Mucosa of gallbladder (tissue), 1 donor: ENCODE data around the gene TNS3. TPM values are rescaled to one million over a fixed set of nuclear protein-coding genes. Genes with fewer than 3 reads are reported as not detected.

Experiments used
- DNase-seq: peaks from one replicate; pipeline ENCODE4 v3.0.0-alpha.2; 2020; ENCODE audit warnings: low spot score
- total RNA-seq: library from RNA; stranded (reverse); gene quantifications from one replicate; pipeline ENCODE4 v1.2.1, GENCODE V29; 2021
- donor health status: DM: no; HTN: no; CAD: no.

TNS3 gene
- total RNA-seq, 1 donor from 2014 or later, result 97.2 TPM

DNA sequence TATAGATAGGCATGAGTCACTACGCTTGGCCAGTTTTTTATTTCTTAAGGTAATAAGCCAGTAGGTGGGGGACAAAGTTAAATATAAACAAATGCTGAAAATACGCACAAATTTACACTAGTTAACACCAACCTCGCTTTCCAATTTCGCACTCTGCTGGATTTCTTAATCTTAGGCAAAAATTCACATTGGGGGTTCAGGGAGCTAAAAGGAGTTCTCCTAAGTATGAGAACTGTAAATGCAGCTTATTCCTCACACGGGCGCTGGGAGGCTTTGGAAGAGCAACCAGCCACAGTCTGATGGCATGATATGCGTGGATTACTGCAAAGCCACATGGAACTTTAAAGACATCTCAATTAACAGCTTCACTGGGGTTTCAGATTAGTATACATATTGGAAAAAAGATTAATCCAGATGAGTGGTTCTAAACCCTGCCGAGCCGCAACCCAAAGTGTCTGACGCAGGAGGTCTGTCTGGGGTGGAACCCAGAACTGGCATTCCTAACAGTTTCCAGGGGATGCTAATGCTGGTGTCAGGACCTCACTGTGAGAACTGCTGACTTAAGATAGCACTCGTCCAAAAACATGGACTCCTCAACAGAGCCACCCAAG lies 16.2 kb downstream of the TNS3 start:
- DNase-seq, result no peak

DNA sequence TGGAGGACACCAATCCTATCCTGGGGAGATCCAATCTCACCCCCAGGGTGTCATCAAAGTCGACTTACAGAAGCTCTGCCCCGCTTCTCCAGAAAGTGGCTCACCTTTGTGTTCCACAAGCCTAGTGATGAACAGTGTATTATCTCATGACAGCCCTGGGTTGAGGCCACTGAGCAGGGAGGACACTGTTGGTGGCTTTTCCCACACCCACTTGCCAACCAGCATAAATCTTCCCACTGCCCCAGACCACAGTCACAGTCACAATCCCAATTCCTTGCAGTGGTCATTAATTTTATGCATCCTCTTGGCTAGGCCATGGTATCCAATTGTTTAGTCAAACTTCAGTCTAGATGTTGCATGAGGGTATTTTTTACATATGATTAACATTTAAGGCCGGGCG lies 18.4 kb downstream of the TNS3 start:
- DNase-seq, result no peak

DNA sequence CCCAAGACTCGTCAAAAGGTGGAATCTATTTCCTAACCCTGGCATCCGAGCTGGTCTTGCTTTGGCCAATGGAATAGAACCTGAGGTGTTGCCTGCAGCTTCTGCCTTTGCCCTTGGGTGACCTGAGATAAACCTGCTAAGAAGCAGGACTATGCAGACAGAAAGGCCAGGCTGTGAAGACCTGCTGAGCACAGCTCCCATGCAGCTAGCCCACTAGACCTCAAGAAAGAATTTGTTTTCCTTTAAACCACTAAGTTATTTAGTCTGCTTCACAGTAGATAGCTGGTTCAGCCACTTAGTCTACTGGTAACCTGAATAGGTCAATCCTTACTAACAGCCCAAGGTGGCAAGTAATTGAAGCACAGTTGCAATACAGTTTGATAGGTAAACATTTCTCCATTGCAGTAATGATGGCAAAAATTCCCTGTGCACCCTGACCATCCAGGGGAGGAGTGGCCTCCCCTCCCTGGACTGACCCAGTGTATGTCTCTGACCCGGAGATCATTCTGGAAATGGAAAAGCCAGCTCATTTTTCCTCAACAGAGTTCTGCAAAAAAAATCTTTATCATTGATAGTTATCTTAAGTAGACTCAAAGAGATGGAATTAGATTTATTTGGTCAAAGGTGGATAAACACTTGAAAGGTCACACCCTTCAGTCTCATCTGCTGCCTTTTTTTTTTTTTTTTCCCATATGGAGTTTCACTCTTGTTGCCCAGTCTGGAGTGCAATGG lies 20.0 kb downstream of the TNS3 start:
- no peak for DNase-seq

DNA sequence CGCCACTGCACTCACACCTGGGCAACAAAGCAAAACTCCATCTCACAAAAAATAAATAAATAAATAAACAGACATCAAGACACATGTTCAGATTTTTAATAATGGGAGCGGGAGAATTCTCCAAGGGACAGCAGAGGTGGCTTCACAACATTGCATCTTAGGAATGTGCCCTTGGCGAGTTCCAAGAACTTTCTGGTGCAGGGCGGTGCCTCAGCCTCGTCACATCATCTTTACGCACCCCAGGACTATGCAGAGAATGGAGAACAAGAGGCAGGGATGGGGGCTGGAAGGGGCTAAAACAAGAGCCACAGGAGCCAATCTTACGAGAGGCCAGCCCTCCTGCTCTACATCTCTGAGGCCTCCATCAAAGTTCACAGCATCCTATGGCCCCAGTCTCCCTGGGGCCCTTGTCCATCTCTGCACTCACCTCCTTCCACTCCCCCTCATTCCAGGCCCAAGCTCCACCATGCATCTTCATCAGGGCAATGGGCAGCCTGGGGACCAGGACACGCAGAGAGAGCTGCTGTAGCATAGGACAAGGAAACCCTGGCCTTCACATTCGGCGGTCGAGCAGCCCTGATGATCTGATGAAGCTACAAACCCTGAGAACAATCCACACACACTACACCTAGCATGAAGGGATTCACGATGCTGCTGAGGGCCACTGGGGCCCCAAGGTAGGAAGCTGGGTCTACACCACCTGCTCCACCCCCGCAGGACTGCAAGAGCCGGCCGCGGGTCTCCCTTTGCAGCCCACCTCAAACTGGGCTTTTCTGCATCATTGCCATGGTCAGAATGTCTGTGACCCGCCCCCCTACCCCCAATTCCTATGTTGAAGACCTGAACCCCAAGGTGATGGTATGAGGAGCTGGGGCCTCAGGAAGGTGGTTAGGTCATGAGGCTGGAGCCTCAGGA lies 22.3 kb downstream of the TNS3 start:
- no peak for DNase-seq

DNA sequence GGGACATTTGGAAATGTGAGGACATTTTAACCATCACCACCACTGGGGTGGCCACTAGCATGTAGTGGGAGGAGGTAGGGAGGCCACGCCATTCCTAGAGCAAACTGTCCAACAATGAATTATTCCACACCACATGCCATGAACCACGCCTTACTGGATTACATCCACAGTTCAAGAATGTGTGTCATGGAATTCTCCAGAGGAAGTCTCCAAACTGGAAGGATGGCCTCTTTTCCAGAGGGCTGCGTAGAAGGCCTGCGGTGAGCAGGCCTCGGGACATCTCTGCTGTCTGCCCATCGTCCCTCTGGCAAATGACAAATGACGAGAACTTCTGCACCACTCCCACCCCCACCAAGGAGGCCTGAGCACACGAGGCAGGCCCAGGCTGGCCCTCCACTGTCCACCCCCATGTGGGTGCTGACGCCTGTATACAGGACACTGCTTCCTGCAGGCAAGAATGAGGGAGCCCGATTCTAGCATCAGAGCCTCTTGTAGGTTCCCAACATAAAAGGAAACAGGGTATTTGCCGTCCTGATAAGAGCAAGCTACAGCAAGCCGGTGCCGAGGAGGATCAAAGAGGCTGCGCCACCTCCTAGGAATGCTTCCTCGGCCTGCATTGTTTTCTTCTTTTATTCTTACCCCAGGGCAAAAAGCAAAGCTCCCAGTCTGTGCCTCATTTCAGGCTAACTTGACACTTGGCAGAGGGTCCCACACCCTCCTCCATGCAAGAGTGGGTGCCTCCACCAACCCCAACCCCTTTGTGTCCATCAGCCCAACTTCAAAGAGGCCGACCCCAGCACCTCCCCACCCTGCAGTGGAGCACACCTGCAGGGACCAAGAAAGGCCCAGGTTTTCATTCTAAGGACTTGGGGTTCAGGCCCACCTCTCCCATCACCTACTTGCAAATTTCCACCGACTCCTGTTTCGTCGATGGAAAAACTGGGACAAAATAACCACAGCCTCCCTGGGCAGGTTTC lies 23.9 kb downstream of the TNS3 start:
- DNase-seq, result no peak

DNA sequence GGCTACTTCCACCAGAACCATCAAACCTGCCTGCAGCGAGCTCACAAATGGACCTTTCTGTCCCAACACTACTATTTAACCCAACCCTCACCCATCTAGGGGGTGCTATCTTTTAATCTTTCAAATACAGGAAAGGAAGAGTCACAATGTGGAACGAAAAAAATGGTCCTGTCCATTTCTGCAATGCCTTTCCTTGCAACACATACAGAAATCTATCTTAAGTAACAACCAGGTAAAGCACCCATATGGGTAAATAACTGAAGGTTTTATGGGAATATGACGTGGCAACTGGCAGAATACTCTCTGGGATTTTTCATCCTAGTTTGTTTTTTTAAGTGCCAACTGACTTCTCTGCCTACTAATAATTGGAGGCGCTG lies 24.6 kb downstream of the TNS3 start:
- no peak for DNase-seq

DNA sequence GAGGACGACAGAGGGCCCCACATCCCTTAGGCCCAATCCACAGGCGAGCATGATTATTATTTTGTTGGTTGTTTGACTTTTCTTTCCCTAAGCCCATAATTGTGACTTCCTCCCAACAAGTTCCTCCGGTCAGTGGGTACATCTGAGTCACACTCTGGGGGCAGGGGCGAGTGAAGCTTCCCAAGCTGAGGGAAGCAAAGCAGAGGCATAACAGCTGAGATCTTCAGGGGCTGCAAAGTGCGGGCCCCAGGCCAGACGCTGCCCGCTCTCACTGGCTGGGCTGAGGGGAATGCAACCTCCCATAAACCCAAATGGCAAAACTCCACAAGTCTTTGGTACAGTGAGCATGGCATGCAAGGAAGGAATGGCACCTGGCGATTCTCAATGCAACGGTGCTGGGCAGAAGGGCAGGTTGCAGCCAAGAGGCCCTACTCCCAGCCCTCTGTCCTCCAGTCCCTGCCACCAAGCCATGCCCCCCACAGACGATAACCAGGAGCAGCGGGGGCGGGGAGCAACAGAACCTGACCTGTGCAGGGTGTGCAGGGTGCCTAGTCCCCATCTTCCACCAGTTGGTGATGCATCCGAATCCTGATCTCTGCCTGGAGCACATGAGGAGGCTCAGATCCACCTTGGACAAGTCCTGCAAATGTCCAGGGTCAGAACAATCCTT lies 25.3 kb downstream of the TNS3 start:
- DNase-seq, result no peak

DNA sequence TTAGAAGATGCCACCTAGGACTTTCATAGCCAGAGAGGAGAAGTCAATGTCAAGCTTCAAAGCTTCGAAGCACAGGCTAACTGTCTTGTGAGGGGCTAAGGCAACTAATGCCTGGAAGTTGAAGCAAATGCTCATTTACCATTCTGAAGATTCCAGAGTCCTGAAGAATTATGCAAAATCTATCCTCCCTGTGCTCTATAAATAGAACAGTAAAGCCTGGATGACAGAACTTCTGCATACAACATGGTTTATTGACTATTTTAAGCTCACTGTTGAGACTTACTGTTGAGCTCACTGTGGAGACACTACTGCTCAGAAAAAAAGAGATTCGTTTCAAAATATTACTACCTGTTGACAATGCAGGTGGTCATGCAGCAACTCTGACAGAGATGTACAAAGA lies 28.6 kb downstream of the TNS3 start:
- no peak for DNase-seq

DNA sequence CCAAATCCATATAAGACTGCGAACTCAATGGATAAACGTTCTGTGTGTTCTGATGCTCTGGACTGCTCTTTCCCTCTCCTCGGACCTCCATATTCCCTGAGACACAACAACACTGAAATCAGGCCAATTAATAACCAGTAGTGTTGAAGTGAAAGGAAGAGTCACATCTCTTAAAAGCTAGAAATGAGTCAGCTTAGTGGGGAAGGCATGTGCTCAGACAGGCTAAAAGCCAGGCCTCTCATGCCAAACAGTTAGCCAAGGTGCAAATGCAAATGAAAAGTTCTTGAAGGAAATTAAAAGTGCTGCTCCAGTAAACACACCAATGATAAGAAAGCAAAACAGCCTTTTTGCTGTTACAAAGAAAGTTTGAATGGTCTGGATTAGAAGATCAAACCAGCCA lies 29.3 kb downstream of the TNS3 start:
- no peak for DNase-seq

DNA sequence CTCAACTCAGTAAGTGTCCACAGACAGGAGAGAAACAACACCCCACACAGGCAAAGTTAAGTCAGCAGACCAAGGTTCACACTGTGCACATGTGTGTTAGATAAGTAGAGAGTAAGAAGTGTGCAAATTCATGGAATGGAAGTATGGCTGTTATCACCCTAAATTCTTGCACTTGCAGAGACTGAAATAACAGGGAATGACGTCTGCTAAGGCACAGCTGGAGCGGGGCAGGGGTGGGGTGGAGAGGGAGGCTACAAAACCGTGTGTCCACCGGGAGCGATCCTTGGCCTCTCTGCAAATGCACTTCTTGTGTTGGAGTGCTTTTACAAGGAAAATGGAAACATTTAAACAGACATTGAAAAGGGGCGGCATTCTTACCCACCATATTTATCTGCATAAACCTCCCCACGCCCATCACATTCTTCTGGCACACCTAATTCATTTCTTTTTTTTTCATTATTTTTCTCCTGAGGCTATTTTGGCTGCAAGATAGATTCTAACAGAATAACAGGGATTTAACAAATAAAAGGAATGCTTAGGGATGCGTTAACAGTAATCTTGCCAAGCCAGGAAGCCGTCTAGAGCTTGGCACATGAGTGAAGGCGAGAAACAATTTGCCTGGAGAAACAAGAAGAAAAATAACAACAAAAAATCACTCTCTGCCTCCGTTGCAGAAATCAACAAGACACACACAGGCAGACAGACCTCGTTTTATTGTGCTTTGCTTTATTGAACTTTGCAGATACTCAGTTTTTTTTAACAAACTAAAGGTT lies 30.1 kb downstream of the TNS3 start:
- no peak for DNase-seq

DNA sequence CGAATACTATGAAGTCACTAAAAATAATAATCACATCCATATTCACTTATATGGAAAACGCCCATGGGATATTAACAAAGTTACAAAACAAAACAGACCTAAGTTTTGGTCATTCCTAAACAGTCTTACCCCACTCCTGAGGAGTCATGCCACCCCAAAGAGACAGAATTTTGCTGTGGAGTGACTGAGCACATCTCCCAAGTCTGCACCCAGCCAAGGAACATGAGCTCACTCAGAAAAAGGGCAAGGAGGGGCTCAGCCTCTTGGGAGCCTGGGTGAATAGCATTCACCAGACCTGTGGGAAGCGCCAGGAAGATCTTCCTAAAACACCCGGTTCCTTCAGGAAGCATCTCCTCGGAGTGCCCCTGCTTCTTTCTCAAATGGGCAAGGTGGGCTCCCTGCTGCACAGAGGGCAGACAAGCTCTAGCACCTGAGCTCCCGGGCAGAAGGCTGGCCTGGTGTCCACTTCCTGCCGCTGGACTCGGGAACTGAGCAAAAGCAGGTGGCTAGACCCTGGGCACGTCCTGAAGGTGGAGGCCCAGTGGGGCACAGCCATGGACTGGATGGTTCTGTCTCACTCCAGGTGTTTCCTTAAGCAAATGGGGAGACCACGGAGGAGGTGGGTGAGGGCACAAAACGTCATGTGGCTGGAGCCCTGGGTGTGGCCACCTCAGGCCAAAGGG lies 31.0 kb downstream of the TNS3 start:
- no peak for DNase-seq

DNA sequence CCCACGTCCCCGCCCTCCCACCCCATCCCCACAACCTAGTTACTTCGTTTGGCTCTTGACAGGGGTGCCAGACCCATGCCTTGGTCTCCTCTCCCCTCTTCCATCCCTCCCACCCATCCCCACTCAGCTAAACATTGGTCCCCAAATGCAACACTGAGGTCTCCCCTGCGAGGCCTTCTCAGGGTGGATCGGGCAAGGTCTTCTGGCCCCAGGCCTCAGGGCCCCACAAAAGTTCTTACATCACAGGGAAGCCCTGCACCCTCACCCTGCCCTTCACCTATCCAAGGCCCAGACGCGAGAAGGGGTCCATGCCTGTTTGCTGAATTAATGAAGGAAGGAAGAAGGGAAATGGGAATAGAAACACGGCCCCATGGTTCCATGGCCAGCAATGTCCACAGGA lies 32.0 kb downstream of the TNS3 start:
- no peak for DNase-seq

DNA sequence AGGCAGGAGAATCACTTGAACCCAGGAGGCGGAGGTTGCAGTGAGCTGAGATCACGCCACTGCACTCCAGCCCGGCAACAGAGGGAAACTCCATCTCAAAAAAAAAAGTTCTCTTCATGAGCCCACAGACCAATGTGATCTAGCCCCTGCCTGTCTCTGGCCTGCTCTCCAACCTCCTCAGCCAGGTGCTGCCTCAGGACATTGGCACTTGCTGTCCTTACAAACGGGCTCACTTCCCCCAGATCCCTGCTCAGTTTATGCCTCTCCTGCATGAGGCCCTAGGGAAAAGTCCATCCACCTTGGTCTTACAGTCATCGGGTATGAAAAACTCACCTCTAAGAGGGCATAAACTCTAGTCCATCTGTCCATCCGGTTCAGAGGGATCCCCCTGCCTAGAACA lies 32.5 kb downstream of the TNS3 start:
- no peak for DNase-seq

DNA sequence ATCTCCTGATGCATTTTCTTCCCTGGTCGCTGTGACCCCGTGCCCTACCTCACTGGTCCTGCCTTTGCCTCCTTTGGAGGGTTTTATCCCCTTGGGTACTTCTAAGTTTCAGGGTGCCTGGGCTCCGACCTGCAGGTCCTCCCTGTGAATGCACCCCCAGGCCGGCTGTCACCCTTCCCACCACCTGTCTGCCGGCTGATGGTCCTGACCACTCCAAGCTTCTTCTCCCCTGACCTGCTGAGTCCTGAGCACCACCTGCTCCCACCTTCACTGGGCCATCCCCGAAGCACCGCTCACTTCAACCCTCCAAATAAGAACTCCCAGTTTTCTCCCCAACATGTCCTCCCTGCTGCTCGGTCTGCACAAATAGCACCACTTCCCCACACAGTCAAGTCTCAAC lies 33.4 kb downstream of the TNS3 start:
- no peak for DNase-seq

DNA sequence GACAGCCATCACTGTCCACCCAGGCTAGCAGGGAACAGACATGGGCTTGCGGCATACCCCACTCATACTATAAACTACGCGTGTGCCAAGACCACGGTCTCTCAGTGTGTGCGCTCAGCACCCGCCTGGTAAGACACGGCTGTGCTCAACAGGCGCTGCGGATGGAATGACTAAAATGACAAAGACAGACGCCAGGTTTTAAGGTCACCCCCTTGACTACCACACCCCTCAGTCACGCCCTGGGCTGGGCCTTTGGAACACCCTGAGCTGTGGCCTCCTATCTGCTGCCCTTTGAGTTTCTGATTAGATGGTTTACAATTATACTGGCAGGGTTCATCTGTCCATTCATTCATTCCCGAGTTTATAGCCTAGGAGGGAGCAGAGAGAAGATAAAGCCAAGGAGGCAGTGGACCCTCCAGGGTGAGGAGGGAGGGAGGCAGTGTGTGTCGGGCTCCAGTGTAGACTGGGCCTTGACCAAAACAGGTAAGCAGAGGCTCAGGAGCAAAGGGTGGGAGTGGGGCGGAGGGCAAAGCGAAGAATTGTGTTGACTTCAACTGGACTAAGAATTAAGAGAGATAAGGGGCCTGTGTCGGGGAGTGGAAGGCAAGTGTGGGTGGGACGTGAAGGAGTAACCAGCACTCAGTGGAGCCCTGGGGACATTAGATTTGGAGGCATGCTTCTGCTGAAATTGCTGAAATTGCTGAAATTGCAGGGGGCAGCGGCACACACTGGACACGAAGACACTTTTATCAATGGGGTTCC lies 35.0 kb downstream of the TNS3 start:
- DNase-seq, result no peak

DNA sequence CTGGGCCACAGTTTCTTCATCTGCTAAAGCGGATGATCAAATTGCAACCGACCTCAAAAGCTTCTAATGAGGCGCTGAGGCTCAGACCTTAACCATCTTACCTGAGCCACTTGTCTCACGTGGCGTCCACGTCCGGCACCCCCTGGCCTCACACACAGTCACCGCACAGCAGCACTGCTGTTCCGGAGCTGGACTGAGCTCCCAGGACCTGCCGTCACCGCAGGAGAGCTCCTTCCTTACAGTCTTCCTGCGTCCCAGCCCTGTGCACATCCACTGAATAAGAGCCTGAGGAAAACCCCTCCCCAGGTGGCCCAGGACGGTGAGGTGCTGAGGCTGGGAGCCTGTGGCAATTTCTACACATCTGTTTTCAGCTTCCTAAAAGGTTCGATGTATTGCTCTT lies 35.7 kb downstream of the TNS3 start:
- no peak for DNase-seq

DNA sequence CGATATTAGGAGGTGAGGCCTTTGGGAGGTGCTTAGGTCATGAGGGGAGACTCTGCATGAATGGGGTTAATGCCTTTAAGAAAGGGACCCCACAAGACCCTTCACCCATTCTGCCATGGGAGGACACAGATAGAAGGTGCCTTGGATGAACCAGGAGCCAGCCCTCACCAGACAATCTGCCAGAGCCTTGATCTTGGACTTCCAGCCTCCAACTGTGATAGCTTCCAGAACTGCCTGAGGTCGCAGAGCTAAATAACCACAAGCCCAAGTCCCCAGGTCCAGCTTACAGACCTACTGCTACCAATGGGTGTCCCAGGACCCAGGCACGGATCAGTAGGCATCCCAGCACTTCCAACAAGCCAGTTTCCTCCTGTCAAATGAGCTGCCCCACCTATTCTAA lies 37.5 kb downstream of the TNS3 start:
- DNase-seq, result no peak

DNA sequence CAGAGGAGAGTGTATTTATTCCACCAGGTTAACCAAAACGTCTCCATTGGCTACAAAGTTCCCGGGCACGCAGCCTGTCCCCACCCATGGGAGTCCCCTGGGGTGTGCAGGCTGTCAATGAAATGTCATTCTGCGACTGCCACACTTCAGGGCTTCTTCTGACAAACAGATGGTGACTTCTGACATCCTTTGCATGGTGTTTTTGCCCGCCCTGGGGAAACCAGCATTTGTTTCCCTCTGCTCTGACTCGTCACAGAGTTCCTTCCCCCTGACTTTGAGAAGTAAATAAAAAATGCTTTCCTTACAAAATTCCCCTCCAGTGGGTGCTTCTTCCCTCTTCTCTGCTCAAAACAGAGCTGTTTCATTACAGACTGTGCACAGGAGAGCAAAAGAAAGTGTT lies 38.2 kb downstream of the TNS3 start:
- no peak for DNase-seq

DNA sequence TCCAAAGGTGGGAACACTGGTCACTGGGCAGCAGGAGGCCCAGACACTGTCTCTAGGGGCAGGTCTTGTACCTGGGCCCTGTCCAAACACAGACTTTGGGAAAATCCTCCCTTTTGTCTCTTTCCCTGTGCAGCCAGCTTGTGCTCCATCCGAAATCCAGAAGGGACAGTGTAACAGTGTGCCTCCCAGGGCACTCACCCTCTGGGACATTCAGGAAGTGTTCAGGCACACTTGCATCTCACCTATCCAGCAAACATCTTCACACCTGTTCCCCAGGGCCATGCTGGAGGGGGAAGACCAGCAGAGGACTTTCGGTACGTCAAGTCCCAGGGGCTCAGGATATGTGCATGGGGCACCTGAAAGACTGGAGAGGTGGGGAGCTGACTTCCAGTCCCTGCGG lies 38.9 kb downstream of the TNS3 start:
- no peak for DNase-seq
